A673 (cell line): ENCODE measurements around the gene ROPN1. TPM values are rescaled to one million over a fixed set of nuclear protein-coding genes. Genes with fewer than 3 reads are reported as not detected.

Experiments used
- BruUV-seq: library from RNA; stranded (reverse); fragments of 400-500 nt; replicated peaks from 2 replicates; lab custom pipeline; 2021; lab: Mats Ljungman, UMichigan
- CTCF ChIA-PET: fragments of 300-600 bp; sonication (Branson Sonifier 250); formaldehyde crosslinking; loops from one replicate; lab custom pipeline; 2022; ENCODE audit warnings: antibody characterized with exemption; lab: Charles Lee
- POLR2A ChIA-PET: fragments of 300-600 bp; sonication (Branson Sonifier 250); formaldehyde crosslinking; loops from one replicate; lab custom pipeline; 2022; ENCODE audit warnings: antibody characterized with exemption; ENCODE audit not compliant: low non-redundant PET; lab: Charles Lee
- DNase-seq: peaks from one replicate; pipeline ENCODE4 v3.0.0-alpha.2; 2015; ENCODE audit warnings: low spot score
- H3K27ac ChIP-seq: fragments of 200-600 bp; sonication (generic); 2 replicates; pipeline ENCODE4 v1.5.1; 2016; ENCODE audit warnings: mixed run types, low read depth, mild to moderate bottlenecking, mixed read lengths, antibody characterized with exemption, low read length; ENCODE audit not compliant: poor library complexity, severe bottlenecking
- H3K27me3 ChIP-seq: fragments of 200-600 bp; sonication (generic); replicated peaks from 2 replicates; pipeline ENCODE4 v1.6.1; 2017; ENCODE audit warnings: mixed run types, low read depth, mild to moderate bottlenecking, mixed read lengths, antibody characterized with exemption, low read length; ENCODE audit not compliant: insufficient read depth, poor library complexity
- H3K36me3 ChIP-seq: fragments of 200-600 bp; sonication (generic); 2 replicates; pipeline ENCODE4 v1.6.1; 2016; ENCODE audit warnings: mixed run types, mild to moderate bottlenecking, mixed read lengths, antibody characterized with exemption, low read length; ENCODE audit not compliant: insufficient read depth, poor library complexity, severe bottlenecking
- H3K4me1 ChIP-seq: fragments of 200-600 bp; sonication (generic); 2 replicates; pipeline ENCODE4 v1.6.1; 2017; ENCODE audit warnings: mixed run types, mild to moderate bottlenecking, mixed read lengths, antibody characterized with exemption, low read length; ENCODE audit not compliant: insufficient read depth, poor library complexity, severe bottlenecking
- H3K4me3 ChIP-seq: fragments of 200-600 bp; sonication (generic); 2 replicates; pipeline ENCODE4 v1.5.1; 2016; ENCODE audit warnings: low read depth, mixed run types, mild to moderate bottlenecking, mixed read lengths, low read length; ENCODE audit not compliant: poor library complexity, severe bottlenecking
- H3K9me3 ChIP-seq: fragments of 200-600 bp; sonication (generic); 2 replicates; pipeline ENCODE4 v1.6.1; 2016; ENCODE audit warnings: mixed run types, low read depth, mild to moderate bottlenecking, mixed read lengths, antibody characterized with exemption, low read length; ENCODE audit not compliant: poor library complexity, severe bottlenecking
- EZH2 ChIP-seq: fragments of 200-600 bp; sonication (generic); IDR thresholded peaks from 2 replicates; pipeline ENCODE4 v1.6.1; 2017; ENCODE audit warnings: borderline replicate concordance, low read depth, mild to moderate bottlenecking, mixed read lengths, antibody characterized with exemption, low read length; ENCODE audit not compliant: poor library complexity, severe bottlenecking
- intact Hi-C: fragments of 100-400 bp; cut with micrococcal nuclease; formaldehyde crosslinking; loops from one replicate; pipeline ENCODE4 v1.10.0; 2022; ENCODE audit not compliant: unreplicated experiment
- total RNA-seq: library from RNA; stranded (reverse); gene quantifications from 2 replicates; pipeline ENCODE4 v1.2.3, GENCODE V29; 2021
- TF ChIP-seq, protein P1 (sequence below): fragments of 300-800, 200-600 bp; sonication (generic); conservative IDR thresholded peaks from 2 replicates; pipeline ENCODE4 v1.5.1; 2017; ENCODE audit warnings: low read depth, mild to moderate bottlenecking, antibody characterized with exemption, low read length, moderate library complexity, mixed read lengths

ROPN1 gene
- total RNA-seq, 1 experiment from 2014 or later = not detected

DNA sequence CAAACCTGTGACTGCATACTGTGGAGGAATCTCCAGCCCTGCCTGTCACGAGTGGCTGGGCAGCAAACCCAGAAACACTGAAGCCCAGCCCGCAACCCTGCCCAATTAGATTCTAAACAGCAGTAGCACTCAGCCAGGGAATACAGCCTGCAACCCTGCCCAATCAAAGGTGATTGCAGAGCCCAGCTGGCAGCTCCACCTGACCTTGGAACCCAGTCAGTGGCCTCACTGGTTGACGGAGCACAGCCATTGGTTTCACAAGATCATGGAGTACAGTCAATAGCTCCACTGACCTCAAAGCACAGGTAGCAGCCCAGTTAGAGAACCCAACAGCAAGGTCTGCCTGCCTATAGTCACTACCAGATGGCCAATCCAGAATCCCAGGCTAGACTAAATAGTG, 72.6 kb downstream of the ROPN1 start:
- POLR2A ChIA-PET = no interaction called here
- no TSS peak for BruUV-seq
- H3K36me3 ChIP-seq = peaks cover 43% of the 10 kb centered on the region

More for the DNA sequence above, 72.6 kb downstream of the ROPN1 start:
- Histone ChIP-seq H3K27ac (no peak overlapping the region), H3K4me1 (no peaks in the 10 kb centered on the region), H3K4me3 (no peak overlapping the region), H3K27me3 (no peaks in the 10 kb centered on the region), H3K9me3 (peaks cover 21% of the 10 kb centered on the region)
- TF ChIP-seq EZH2 = no peak
- TF ChIP-seq, protein P1, sequence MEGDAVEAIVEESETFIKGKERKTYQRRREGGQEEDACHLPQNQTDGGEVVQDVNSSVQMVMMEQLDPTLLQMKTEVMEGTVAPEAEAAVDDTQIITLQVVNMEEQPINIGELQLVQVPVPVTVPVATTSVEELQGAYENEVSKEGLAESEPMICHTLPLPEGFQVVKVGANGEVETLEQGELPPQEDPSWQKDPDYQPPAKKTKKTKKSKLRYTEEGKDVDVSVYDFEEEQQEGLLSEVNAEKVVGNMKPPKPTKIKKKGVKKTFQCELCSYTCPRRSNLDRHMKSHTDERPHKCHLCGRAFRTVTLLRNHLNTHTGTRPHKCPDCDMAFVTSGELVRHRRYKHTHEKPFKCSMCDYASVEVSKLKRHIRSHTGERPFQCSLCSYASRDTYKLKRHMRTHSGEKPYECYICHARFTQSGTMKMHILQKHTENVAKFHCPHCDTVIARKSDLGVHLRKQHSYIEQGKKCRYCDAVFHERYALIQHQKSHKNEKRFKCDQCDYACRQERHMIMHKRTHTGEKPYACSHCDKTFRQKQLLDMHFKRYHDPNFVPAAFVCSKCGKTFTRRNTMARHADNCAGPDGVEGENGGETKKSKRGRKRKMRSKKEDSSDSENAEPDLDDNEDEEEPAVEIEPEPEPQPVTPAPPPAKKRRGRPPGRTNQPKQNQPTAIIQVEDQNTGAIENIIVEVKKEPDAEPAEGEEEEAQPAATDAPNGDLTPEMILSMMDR = no peak
- no peak for DNase-seq
- CTCF ChIA-PET = no interaction called here
- intact Hi-C loops = no loop called here

Other genes with a start within 250 kb of the ROPN1 start
- gene MYLK, start 107.8 kb downstream of the ROPN1 start, total RNA-seq = 3.9 and 4.1 TPM in 2 replicates
- 81.0 and 81.2 TPM in 2 replicates for gene CCDC14, start 30.9 kb downstream of the ROPN1 start, total RNA-seq
- gene KALRN, start 41.2 kb upstream of the ROPN1 start, total RNA-seq = 34.9 and 42.5 TPM in 2 replicates